Pancreas (tissue), 10 donors: ENCODE results near the gene FAM9C. TPM values are rescaled to one million over a fixed set of nuclear protein-coding genes. Genes with fewer than 3 reads are reported as not detected.

ENCODE experiments used
- ATAC-seq, 4 donors: fragments of 200-7000 bp; cut with Tn5 transposase; one replicate each; pipeline versions ENCODE4 v1.8.0 to v1.9.1; 2020; ENCODE audit warnings: mild to moderate bottlenecking in 4 of 4, moderate library complexity in 4 of 4
- DNase-seq, 6 donors: peaks; one replicate each; pipeline ENCODE4 v3.0.0-alpha.2; 2020
- FAIRE-seq: peaks from 2 replicates; lab custom pipeline; 2012; peaks lifted over from hg19 to GRCh38; lab: Jason Lieb, UNC
- H3K27ac ChIP-seq, 4 donors: fragments of 200-600 bp; sonication (generic); 1 replicate in 3 of 4; 2 replicates in 1 of 4; pipeline versions ENCODE4 v1.5.0 to v1.8.0; 2020
- H3K27me3 ChIP-seq, 4 donors: fragments of 200-600 bp; one replicate each; pipeline ENCODE4 v1.8.0; 2021
- H3K36me3 ChIP-seq, 3 donors: fragments of 200-600 bp; sonication (generic) in 1 of 3; one replicate each; pipeline versions ENCODE4 v1.5.0 to v1.8.0; 2020 to 2021
- H3K4me1 ChIP-seq, 3 donors: fragments of 200-600 bp; one replicate each; pipeline ENCODE4 v1.8.0; 2021
- H3K4me3 ChIP-seq, 4 donors: fragments of 200-600 bp; sonication (generic) in 2 of 4; one replicate each; pipeline versions ENCODE4 v1.5.0 to v1.8.0; 2020 to 2021
- H3K9me3 ChIP-seq, 4 donors: fragments of 200-600 bp; one replicate each; pipeline ENCODE4 v1.8.0; 2021
- CTCF ChIP-seq, 4 donors: fragments of 200-600 bp; sonication (generic) in 3 of 4; IDR thresholded peaks; one replicate each; pipeline versions ENCODE4 v1.5.0 to v1.8.0; 2021; ENCODE audit warnings: antibody characterized with exemption in 4 of 4
- WGBS, 2 donors: extraction: QIAGEN DNeasy Blood & Tissue Kit; methylation state at CpG; one replicate each; pipeline ENCODE4 v1.1.7; 2013; 5-methylcytosine and 5-hydroxymethylcytosine counted together
- intact Hi-C, 3 donors: fragments of 100-400 bp; cut with DNase I; formaldehyde crosslinking; loops; one replicate each; pipeline versions ENCODE4 v1.11.1 to v1.14.2; 2022
- polyA plus RNA-seq, 2 donors: library from polyadenylated mRNA; stranded (reverse); fragments of 200-250 nt; gene quantifications; one replicate each; pipeline ENCODE4 v1.2.3, GENCODE V29; 2013
- total RNA-seq, 6 donors: library from RNA; stranded (reverse); fragmentation: NEBNext Ultra II Directional in 4 of 6; extraction: Animal tissue kit (Norgen Biotek cat#: 25700) in 4 of 6; gene quantifications; one replicate each; pipeline versions ENCODE4 v1.2.1 to v1.2.4, GENCODE V29; 2021 to 2023
- donor health status: healthy with polysubstance abuse.
- donor health status: DM: no; HTN: no; CAD: no; lungs with moderate emphysema.
- donor health status: DM: no; HTN: no; CAD: no.
- donor health status: control.
- donor health status: control.
- donor health status: Bipolar disorder and iron deficiency.
- donor health status: DM: yes; HTN: yes; CAD: no.
- donor health status: DM: no; HTN: no; CAD: no.
- donor health status: DM: no; HTN: no; CAD: no.
- donor health status: DM: yes; HTN: yes; CAD: no.

FAM9C gene
- total and polyA plus RNA-seq, 8 donors = not detected

- no peaks in the 10 kb centered on the region for H3K27me3 ChIP-seq
- ATAC-seq = no peak
- intact Hi-C loops = no loop called here
- H3K27ac ChIP-seq = peak overlapping the region in 1 of 4 donors; percentile 50
- H3K4me3 ChIP-seq = no peak overlapping the region
- H3K9me3 ChIP-seq = no peaks in the 10 kb centered on the region
- peaks cover 4 to 44% (median 41%) of the 10 kb centered on the region in 3 donors for H3K4me1 ChIP-seq
- no peak for TF ChIP-seq CTCF (IDR thresholded peaks at IDR 0.05)
- no peaks in the 10 kb centered on the region for H3K36me3 ChIP-seq
- DNase-seq = no peak
- FAIRE-seq = no peak
- WGBS, 2 donors = 88 to 89% methylated on average over 5 of the region's 5 CpGs
Measured at GRCh38 chrX:13001097-13001496, 43.3 kb downstream of the FAM9C start.

- WGBS, 2 donors = 53 to 57% methylated on average over 8 of the region's 8 CpGs
- Histone ChIP-seq H3K27ac (peak overlapping the region in 2 of 4 donors; percentile 50 to 79), H3K9me3 (no peaks in the 10 kb centered on the region), H3K36me3 (no peaks in the 10 kb centered on the region), H3K4me3 (no peak overlapping the region), H3K4me1 (peaks cover 4 to 44% (median 37%) of the 10 kb centered on the region in 3 donors), H3K27me3 (no peaks in the 10 kb centered on the region)
- TF ChIP-seq CTCF (IDR thresholded peaks at IDR 0.05) = no peak
- ATAC-seq (no peak), FAIRE-seq (no peak), DNase-seq (peak in 1 of 6 donors; percentile 34)
- intact Hi-C loops = no loop called here
Measured at GRCh38 chrX:13000301-13000811, 44.1 kb downstream of the FAM9C start.

- H3K4me1 ChIP-seq = peaks cover 10 to 52% (median 41%) of the 10 kb centered on the region in 3 donors
Measured at GRCh38 chrX:12999422-12999821, 45.0 kb downstream of the FAM9C start.

GRCh38 chrX:12997906-12998687 lies 46.3 kb downstream of the FAM9C start:
- 8 to 11% methylated on average over 5 of the region's 5 CpGs for WGBS, 2 donors
- ATAC-seq (peak; percentile 81 to 90 (median 84)), FAIRE-seq (no peak), DNase-seq (peak in 4 of 6 donors; percentile 40 to 47 (median 44))
- H3K27ac ChIP-seq = peak overlapping the region; percentile 1 to 79 (median 45)
- no peak for TF ChIP-seq CTCF (IDR thresholded peaks at IDR 0.05)
- intact Hi-C loops = no loop called here
- peaks cover 18 to 54% (median 50%) of the 10 kb centered on the region in 3 donors for H3K4me1 ChIP-seq
- no peaks in the 10 kb centered on the region for H3K36me3 ChIP-seq
- H3K9me3 ChIP-seq = no peaks in the 10 kb centered on the region
- no peaks in the 10 kb centered on the region for H3K27me3 ChIP-seq
- H3K4me3 ChIP-seq = no peak overlapping the region

More at GRCh38 chrX:12999422-12999821, 45.0 kb downstream of the FAM9C start:
- Histone ChIP-seq H3K9me3 (no peaks in the 10 kb centered on the region), H3K27me3 (no peaks in the 10 kb centered on the region), H3K4me3 (no peak overlapping the region), H3K27ac (peak overlapping the region in 2 of 4 donors; percentile 73 to 79), H3K36me3 (no peaks in the 10 kb centered on the region)
- 55 to 56% methylated on average over 9 of the region's 9 CpGs for WGBS, 2 donors
- ATAC-seq = no peak
- FAIRE-seq = no peak
- TF ChIP-seq CTCF (IDR thresholded peaks at IDR 0.05) = no peak
- intact Hi-C loops = no loop called here
- peak in 1 of 6 donors; percentile 30 for DNase-seq
